GM23338 (cell line): ENCODE measurements around the gene TRIM44. TPM values are rescaled to one million over a fixed set of nuclear protein-coding genes. Genes with fewer than 3 reads are reported as not detected.

Experiments
- ATAC-seq: fragments of 200-7000 bp; cut with Tn5 transposase; 3 replicates; pipeline ENCODE4 v1.9.1; 2020
- DNase-seq: peaks from one replicate; pipeline ENCODE4 v3.0.0-alpha.2; 2015; ENCODE audit warnings: low spot score
- H2AFZ ChIP-seq: fragments of 200-600 bp; sonication (generic); 2 replicates; pipeline ENCODE4 v1.8.0; 2016; ENCODE audit warnings: antibody characterized with exemption, mild to moderate bottlenecking, moderate library complexity
- H3F3A ChIP-seq: fragments of 200-600 bp; sonication (generic); replicated peaks from 2 replicates; pipeline ENCODE4 v1.8.0; 2017; ENCODE audit warnings: antibody characterized with exemption, mixed run types, low read depth
- H3K27ac ChIP-seq: fragments of 200-600 bp; sonication (generic); 2 replicates; pipeline ENCODE4 v1.6.1; 2016; ENCODE audit warnings: low read depth
- H3K27me3 ChIP-seq: fragments of 200-600 bp; sonication (generic); 2 replicates; pipeline ENCODE4 v1.8.0; 2016; ENCODE audit warnings: mild to moderate bottlenecking, mixed run types, moderate library complexity; ENCODE audit not compliant: insufficient read depth
- H3K36me3 ChIP-seq: fragments of 200-600 bp; sonication (generic); 2 replicates; pipeline ENCODE4 v1.8.0; 2016; ENCODE audit warnings: mild to moderate bottlenecking; ENCODE audit not compliant: insufficient read depth
- H3K4me1 ChIP-seq: fragments of 200-600 bp; sonication (generic); 2 replicates; pipeline ENCODE4 v1.8.0; 2016; ENCODE audit warnings: mild to moderate bottlenecking, moderate library complexity; ENCODE audit not compliant: insufficient read depth
- H3K4me2 ChIP-seq: fragments of 200-600 bp; sonication (generic); 2 replicates; pipeline ENCODE4 v1.7.1; 2017; ENCODE audit warnings: mixed run types
- H3K4me3 ChIP-seq: fragments of 200-600 bp; sonication (generic); 2 replicates; pipeline ENCODE4 v1.6.1; 2016; ENCODE audit warnings: mixed run types
- H3K79me2 ChIP-seq: fragments of 200-600 bp; sonication (generic); replicated peaks from 2 replicates; pipeline ENCODE4 v1.8.0; 2017; ENCODE audit warnings: mild to moderate bottlenecking; ENCODE audit not compliant: insufficient read depth
- H3K9me2 ChIP-seq: fragments of 200-600 bp; sonication (generic); 2 replicates; pipeline ENCODE4 v1.8.0; 2017; ENCODE audit not compliant: insufficient read depth
- H4K20me1 ChIP-seq: fragments of 200-600 bp; sonication (generic); replicated peaks from 2 replicates; pipeline ENCODE4 v1.8.0; 2017; ENCODE audit warnings: mild to moderate bottlenecking; ENCODE audit not compliant: insufficient read depth
- H3K27ac Mint-ChIP-seq: 2 replicates; pipeline ENCODE4 v1.8.0; 2020; ENCODE audit warnings: inconsistent platforms, mild to moderate bottlenecking, moderate library complexity, mixed read lengths
- H3K27me3 Mint-ChIP-seq: 3 replicates; pipeline ENCODE4 v1.8.0; 2022; ENCODE audit warnings: low read depth, mild to moderate bottlenecking, moderate library complexity, mixed read lengths, inconsistent platforms; ENCODE audit not compliant: insufficient read depth, poor library complexity
- H3K36me3 Mint-ChIP-seq: 3 replicates; pipeline ENCODE4 v1.8.0; 2021; ENCODE audit warnings: low read depth, mild to moderate bottlenecking, inconsistent platforms, moderate library complexity, mixed read lengths
- H3K4me1 Mint-ChIP-seq: 3 replicates; pipeline ENCODE4 v1.8.0; 2020; ENCODE audit warnings: mild to moderate bottlenecking, inconsistent platforms, mixed read lengths
- H3K4me3 Mint-ChIP-seq: 3 replicates; pipeline ENCODE4 v1.8.0; 2021; ENCODE audit warnings: moderate library complexity, mild to moderate bottlenecking, inconsistent platforms, mixed read lengths
- H3K9me3 Mint-ChIP-seq: 3 replicates; pipeline ENCODE4 v1.8.0; 2020; ENCODE audit warnings: moderate library complexity, mild to moderate bottlenecking, inconsistent platforms, mixed read lengths
- CREB1 ChIP-seq: fragments of 250-450 bp; sonication (Bioruptor Pico); IDR thresholded peaks from 2 replicates; pipeline ENCODE4 v1.5.0; 2020; ENCODE audit warnings: low read depth, mild to moderate bottlenecking, moderate library complexity
- EZH2 ChIP-seq: fragments of 200-600 bp; sonication (generic); IDR thresholded peaks from one replicate; pipeline ENCODE4 v1.8.0; 2017; ENCODE audit warnings: antibody characterized with exemption, mild to moderate bottlenecking, low read depth; ENCODE audit not compliant: unreplicated experiment
- EZH2phosphoT487 ChIP-seq: fragments of 200-600 bp; sonication (generic); IDR thresholded peaks from one replicate; pipeline ENCODE4 v1.8.1; 2018; ENCODE audit warnings: antibody characterized with exemption; ENCODE audit not compliant: unreplicated experiment
- JUNB ChIP-seq: IDR thresholded peaks from one replicate; pipeline ENCODE4 v1.6.1; 2016; ENCODE audit warnings: antibody characterized with exemption; ENCODE audit not compliant: unreplicated experiment
- NANOG ChIP-seq: IDR thresholded peaks from 2 replicates; pipeline ENCODE4 v1.6.1; 2016; ENCODE audit warnings: antibody characterized with exemption, borderline replicate concordance
- POLR2AphosphoS5 ChIP-seq: IDR thresholded peaks from 2 replicates; pipeline ENCODE4 v1.6.1; 2016; ENCODE audit warnings: antibody characterized with exemption, low read depth
- STAT1 ChIP-seq: IDR thresholded peaks from one replicate; pipeline ENCODE4 v1.6.1; 2016; ENCODE audit warnings: antibody characterized with exemption; ENCODE audit not compliant: unreplicated experiment
- ZNF114 ChIP-seq: fragments of 250-450 bp; sonication (Bioruptor Pico); IDR thresholded peaks from 2 replicates; pipeline ENCODE4 v1.5.0; 2020; ENCODE audit warnings: mild to moderate bottlenecking, moderate library complexity
- ZNF331 ChIP-seq: fragments of 250-450 bp; sonication (Bioruptor Pico); IDR thresholded peaks from 2 replicates; pipeline ENCODE4 v1.5.0; 2020; ENCODE audit warnings: low read depth, mild to moderate bottlenecking, moderate library complexity
- polyA plus RNA-seq: library from polyadenylated mRNA; unstranded; fragments of >200 nt; fragmentation: Nextera tagmentation; extraction: Ambion mirVana; gene quantifications from 2 replicates; pipeline ENCODE4 v1.2.1, GENCODE V29; 2016
- total RNA-seq: library from RNA; depleted of rRNA; stranded (reverse); fragments of >200 nt; shearing (Covaris generic); gene quantifications from 2 replicates; pipeline ENCODE4 v1.2.3, GENCODE V29; 2014
- TF ChIP-seq, protein P1 (sequence below): fragments of 250-450 bp; sonication (Bioruptor Pico); IDR thresholded peaks from 2 replicates; pipeline ENCODE4 v1.5.0; 2020; ENCODE audit warnings: mild to moderate bottlenecking, moderate library complexity
- TF ChIP-seq, protein P2 (sequence below): IDR thresholded peaks from one replicate; pipeline ENCODE4 v1.6.1; 2018; ENCODE audit warnings: antibody characterized with exemption; ENCODE audit not compliant: unreplicated experiment
- TF ChIP-seq, protein P3 (sequence below), 2 experiments: fragments of 200-600 bp in 1 of 2; sonication (generic) in 1 of 2; conservative IDR thresholded peaks; 2 replicates each; pipeline versions ENCODE4 v1.5.1 to v1.6.1; 2016 to 2017; ENCODE audit warnings: antibody characterized with exemption in 2 of 2, low read depth in 2 of 2, mild to moderate bottlenecking in 2 of 2, moderate library complexity in 1 of 2
- TF ChIP-seq, protein P4 (sequence below): IDR thresholded peaks from 2 replicates; pipeline ENCODE4 v1.6.1; 2016; ENCODE audit warnings: antibody characterized with exemption

Gene TRIM44
- total and polyA plus RNA-seq, 2 experiments from 2014 or later, result 10.3 to 10.4 TPM

GRCh38 chr11:35794333-35794732 lies 131.8 kb downstream of the TRIM44 start:
- H3K4me3 ChIP-seq, result no peak overlapping the region
- no peaks in the 10 kb centered on the region for H3F3A ChIP-seq
- H3K27ac ChIP-seq, result no peak overlapping the region
- no peaks in the 10 kb centered on the region for H4K20me1 ChIP-seq
- no peaks in the 10 kb centered on the region for H3K4me1 ChIP-seq
- no peaks in the 10 kb centered on the region; the same call in 2 of the 3 replicates for H3K9me3 Mint-ChIP-seq
- no peaks in the 10 kb centered on the region for H3K9me2 ChIP-seq
- no peaks in the 10 kb centered on the region for H3K79me2 ChIP-seq
- H3K27me3 Mint-ChIP-seq, result no peaks in the 10 kb centered on the region
- H3K27me3 ChIP-seq, result no peaks in the 10 kb centered on the region
- DNase-seq (no peak), ATAC-seq (no peak)
- TF ChIP-seq, protein P1, sequence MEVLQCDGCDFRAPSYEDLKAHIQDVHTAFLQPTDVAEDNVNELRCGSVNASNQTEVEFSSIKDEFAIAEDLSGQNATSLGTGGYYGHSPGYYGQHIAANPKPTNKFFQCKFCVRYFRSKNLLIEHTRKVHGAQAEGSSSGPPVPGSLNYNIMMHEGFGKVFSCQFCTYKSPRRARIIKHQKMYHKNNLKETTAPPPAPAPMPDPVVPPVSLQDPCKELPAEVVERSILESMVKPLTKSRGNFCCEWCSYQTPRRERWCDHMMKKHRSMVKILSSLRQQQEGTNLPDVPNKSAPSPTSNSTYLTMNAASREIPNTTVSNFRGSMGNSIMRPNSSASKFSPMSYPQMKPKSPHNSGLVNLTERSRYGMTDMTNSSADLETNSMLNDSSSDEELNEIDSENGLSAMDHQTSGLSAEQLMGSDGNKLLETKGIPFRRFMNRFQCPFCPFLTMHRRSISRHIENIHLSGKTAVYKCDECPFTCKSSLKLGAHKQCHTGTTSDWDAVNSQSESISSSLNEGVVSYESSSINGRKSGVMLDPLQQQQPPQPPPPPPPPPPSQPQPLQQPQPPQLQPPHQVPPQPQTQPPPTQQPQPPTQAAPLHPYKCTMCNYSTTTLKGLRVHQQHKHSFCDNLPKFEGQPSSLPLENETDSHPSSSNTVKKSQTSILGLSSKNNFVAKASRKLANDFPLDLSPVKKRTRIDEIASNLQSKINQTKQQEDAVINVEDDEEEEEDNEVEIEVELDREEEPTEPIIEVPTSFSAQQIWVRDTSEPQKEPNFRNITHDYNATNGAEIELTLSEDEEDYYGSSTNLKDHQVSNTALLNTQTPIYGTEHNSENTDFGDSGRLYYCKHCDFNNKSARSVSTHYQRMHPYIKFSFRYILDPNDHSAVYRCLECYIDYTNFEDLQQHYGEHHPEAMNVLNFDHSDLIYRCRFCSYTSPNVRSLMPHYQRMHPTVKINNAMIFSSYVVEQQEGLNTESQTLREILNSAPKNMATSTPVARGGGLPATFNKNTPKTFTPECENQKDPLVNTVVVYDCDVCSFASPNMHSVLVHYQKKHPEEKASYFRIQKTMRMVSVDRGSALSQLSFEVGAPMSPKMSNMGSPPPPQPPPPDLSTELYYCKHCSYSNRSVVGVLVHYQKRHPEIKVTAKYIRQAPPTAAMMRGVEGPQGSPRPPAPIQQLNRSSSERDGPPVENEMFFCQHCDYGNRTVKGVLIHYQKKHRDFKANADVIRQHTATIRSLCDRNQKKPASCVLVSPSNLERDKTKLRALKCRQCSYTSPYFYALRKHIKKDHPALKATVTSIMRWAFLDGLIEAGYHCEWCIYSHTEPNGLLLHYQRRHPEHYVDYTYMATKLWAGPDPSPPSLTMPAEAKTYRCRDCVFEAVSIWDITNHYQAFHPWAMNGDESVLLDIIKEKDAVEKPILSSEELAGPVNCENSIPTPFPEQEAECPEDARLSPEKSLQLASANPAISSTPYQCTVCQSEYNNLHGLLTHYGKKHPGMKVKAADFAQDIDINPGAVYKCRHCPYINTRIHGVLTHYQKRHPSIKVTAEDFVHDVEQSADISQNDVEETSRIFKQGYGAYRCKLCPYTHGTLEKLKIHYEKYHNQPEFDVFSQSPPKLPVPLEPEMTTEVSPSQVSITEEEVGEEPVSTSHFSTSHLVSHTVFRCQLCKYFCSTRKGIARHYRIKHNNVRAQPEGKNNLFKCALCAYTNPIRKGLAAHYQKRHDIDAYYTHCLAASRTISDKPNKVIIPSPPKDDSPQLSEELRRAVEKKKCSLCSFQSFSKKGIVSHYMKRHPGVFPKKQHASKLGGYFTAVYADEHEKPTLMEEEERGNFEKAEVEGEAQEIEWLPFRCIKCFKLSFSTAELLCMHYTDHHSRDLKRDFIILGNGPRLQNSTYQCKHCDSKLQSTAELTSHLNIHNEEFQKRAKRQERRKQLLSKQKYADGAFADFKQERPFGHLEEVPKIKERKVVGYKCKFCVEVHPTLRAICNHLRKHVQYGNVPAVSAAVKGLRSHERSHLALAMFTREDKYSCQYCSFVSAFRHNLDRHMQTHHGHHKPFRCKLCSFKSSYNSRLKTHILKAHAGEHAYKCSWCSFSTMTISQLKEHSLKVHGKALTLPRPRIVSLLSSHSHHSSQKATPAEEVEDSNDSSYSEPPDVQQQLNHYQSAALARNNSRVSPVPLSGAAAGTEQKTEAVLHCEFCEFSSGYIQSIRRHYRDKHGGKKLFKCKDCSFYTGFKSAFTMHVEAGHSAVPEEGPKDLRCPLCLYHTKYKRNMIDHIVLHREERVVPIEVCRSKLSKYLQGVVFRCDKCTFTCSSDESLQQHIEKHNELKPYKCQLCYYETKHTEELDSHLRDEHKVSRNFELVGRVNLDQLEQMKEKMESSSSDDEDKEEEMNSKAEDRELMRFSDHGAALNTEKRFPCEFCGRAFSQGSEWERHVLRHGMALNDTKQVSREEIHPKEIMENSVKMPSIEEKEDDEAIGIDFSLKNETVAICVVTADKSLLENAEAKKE (CRISPR knock-in tag), result no peak
- TF ChIP-seq, protein P2, sequence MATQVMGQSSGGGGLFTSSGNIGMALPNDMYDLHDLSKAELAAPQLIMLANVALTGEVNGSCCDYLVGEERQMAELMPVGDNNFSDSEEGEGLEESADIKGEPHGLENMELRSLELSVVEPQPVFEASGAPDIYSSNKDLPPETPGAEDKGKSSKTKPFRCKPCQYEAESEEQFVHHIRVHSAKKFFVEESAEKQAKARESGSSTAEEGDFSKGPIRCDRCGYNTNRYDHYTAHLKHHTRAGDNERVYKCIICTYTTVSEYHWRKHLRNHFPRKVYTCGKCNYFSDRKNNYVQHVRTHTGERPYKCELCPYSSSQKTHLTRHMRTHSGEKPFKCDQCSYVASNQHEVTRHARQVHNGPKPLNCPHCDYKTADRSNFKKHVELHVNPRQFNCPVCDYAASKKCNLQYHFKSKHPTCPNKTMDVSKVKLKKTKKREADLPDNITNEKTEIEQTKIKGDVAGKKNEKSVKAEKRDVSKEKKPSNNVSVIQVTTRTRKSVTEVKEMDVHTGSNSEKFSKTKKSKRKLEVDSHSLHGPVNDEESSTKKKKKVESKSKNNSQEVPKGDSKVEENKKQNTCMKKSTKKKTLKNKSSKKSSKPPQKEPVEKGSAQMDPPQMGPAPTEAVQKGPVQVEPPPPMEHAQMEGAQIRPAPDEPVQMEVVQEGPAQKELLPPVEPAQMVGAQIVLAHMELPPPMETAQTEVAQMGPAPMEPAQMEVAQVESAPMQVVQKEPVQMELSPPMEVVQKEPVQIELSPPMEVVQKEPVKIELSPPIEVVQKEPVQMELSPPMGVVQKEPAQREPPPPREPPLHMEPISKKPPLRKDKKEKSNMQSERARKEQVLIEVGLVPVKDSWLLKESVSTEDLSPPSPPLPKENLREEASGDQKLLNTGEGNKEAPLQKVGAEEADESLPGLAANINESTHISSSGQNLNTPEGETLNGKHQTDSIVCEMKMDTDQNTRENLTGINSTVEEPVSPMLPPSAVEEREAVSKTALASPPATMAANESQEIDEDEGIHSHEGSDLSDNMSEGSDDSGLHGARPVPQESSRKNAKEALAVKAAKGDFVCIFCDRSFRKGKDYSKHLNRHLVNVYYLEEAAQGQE, result no peak
- no peak for TF ChIP-seq NANOG
- no peak for TF ChIP-seq STAT1
- TF ChIP-seq JUNB, result no peak
- no peak for TF ChIP-seq ZNF114
- TF ChIP-seq EZH2, result no peak
- no peak for TF ChIP-seq POLR2AphosphoS5
- TF ChIP-seq, protein P3, sequence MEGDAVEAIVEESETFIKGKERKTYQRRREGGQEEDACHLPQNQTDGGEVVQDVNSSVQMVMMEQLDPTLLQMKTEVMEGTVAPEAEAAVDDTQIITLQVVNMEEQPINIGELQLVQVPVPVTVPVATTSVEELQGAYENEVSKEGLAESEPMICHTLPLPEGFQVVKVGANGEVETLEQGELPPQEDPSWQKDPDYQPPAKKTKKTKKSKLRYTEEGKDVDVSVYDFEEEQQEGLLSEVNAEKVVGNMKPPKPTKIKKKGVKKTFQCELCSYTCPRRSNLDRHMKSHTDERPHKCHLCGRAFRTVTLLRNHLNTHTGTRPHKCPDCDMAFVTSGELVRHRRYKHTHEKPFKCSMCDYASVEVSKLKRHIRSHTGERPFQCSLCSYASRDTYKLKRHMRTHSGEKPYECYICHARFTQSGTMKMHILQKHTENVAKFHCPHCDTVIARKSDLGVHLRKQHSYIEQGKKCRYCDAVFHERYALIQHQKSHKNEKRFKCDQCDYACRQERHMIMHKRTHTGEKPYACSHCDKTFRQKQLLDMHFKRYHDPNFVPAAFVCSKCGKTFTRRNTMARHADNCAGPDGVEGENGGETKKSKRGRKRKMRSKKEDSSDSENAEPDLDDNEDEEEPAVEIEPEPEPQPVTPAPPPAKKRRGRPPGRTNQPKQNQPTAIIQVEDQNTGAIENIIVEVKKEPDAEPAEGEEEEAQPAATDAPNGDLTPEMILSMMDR (conservative IDR thresholded peaks at IDR 0.05; ENCODE audit: low read depth in 2 of 2), result no peak
- TF ChIP-seq, protein P4, sequence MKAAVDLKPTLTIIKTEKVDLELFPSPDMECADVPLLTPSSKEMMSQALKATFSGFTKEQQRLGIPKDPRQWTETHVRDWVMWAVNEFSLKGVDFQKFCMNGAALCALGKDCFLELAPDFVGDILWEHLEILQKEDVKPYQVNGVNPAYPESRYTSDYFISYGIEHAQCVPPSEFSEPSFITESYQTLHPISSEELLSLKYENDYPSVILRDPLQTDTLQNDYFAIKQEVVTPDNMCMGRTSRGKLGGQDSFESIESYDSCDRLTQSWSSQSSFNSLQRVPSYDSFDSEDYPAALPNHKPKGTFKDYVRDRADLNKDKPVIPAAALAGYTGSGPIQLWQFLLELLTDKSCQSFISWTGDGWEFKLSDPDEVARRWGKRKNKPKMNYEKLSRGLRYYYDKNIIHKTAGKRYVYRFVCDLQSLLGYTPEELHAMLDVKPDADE, result no peak
- no peak for TF ChIP-seq CREB1
- no peak for TF ChIP-seq ZNF331 (CRISPR knock-in tag)
- no peak for TF ChIP-seq EZH2phosphoT487
- no peak overlapping the region for H3K4me2 ChIP-seq
- H3K36me3 Mint-ChIP-seq, result no peaks in the 10 kb centered on the region
- no peak overlapping the region for H3K4me3 Mint-ChIP-seq
- 0 out of 3 replicates have a peak, but pooled peaks cover 3% of the 10 kb centered on the region for H3K4me1 Mint-ChIP-seq
- H3K27ac Mint-ChIP-seq, result no peak overlapping the region
- H3K36me3 ChIP-seq, result no peaks in the 10 kb centered on the region
- no peak overlapping the region for H2AFZ ChIP-seq
